Measurements from ENCODE around the gene ZNHIT3.

- TF ChIP-seq CTCF (IDR thresholded peaks at IDR 0.05 in 8 of 11, conservative IDR thresholded peaks at IDR 0.05 in 3 of 11), result no peak
- no peak for TF ChIP-seq POLR2A (IDR thresholded peaks at IDR 0.05)
These were observed 8.6 kb downstream of the ZNHIT3 start for GRCh38 chr17:36495076-36495578.

All from spleen (tissue), 7 donors.